Activated CD8-positive, alpha-beta memory T cell treated with anti-CD3 and anti-CD28 coated beads, Interleukin-2, amount 50 U/mL, for 1 hour (primary cell): Measurements from ENCODE around the gene IL4R.
"Not testable (repeated sequence)": the region's sequence is repeated elsewhere in the genome, so short reads cannot be mapped to it uniquely, and the experiment has no call there.

Source experiments
- DNase-seq: peaks from one replicate; pipeline ENCODE4 v3.0.0-alpha.2; 2020; ENCODE audit errors: extremely low read depth

Gene IL4R

DNA sequence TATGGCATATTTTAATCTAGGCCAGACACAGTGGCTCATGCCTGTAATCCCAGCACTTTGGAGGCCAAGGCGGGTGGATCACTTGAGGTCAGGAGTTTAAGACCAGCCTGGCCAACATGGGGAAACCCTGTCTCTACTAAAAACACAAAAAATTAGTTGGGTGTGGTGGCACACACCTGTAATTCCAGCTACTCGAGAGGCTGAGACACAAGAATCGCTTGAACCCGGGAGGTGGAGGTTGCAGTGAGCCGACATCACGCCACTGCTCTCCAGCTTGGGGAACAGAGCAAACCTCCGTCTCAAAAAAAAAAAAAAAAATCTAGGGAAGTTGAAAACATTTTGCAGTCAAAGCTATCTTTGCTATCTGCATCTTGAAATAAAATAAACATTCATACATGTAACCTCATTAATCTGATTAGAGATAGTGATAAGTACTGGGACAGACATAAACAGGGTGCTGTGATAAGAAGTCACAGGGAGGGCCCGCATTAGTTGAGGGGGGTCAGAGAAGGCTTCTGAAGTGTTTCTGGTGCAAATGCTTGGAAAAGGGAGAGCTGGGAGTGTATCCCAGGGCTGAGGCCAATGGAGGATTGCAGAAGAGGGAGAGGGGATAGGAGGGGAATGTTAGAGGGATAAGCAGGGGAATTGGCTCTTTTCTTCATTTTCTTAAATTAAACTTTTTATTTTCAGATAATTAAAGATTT lies 15.8 kb downstream of the IL4R start:
- not testable (repeated sequence) for DNase-seq

DNA sequence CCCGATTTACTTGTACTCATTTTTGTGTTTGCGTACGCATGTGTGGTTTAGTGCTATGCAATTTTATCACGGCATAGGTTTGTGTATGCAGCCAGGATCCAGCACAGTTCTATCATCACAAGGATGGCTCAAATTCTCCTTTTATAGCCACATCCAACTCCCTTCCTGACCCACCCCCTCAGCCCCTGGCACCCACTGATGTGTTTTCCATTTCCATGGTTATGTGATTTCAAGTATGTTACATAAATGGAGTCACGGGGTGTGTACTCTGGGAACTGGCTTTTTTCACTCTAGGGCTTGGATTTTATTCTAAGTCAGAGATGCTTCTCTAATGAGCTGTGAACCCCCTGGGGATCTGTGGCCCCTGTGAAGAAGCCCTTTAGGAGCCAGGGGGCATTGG lies 16.8 kb downstream of the IL4R start:
- DNase-seq = no peak

DNA sequence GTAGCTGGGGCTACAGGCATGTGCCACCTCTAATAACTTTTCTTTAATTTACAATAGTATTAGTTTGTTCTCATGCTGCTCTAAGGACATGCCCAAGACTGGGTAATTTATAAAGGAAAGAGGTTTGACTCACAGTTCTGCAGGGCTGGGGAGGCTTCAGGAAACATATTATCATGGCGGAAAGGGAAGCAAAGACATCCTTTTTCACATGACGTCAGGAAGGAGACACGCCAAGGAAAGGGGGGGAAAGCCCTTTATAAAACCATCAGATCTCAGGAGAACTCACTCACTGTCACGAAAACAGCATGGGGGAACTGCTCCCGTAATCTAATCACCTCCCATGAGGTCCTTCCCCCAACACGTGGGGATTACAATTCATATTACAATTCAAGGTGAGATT lies 18.3 kb downstream of the IL4R start:
- no peak for DNase-seq

DNA sequence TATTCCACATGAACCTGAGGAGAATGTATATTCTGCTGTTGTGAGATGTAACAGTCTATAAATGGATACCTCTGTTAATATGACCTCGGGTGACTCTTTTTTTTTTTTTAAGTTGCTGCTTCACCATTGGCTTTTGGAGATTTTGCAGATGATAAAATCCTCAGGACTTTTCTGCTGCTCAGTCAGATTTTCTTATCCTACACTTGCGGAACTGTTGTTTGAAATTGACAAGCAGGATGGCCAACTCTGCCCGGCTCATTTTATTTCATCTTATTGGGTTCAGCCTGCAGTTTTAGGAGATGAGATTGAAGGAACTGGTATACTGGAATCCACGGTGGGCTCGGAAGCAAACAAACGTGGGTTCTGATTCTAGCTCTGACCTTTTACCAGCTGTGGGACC lies 19.3 kb downstream of the IL4R start:
- DNase-seq = no peak

DNA sequence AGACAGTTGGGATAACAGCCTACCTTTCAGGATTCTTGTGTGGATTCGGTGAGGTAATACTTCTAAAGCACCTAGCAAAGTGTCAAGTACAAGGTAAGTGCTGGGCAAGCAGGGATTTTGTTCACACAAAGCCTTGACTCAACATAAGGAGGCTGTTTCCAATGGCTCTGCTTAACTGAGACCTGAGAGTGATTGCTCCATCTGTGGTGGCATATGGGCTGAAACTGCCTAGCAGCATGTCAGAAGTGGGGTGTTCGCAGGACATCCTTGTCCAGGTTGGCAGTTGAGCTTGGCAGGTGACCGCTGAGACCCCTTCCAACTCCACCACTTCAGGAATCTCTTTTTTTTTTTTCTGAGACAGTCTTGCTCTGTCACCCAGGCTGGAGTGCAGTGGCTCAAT lies 19.8 kb downstream of the IL4R start:
- no peak for DNase-seq

DNA sequence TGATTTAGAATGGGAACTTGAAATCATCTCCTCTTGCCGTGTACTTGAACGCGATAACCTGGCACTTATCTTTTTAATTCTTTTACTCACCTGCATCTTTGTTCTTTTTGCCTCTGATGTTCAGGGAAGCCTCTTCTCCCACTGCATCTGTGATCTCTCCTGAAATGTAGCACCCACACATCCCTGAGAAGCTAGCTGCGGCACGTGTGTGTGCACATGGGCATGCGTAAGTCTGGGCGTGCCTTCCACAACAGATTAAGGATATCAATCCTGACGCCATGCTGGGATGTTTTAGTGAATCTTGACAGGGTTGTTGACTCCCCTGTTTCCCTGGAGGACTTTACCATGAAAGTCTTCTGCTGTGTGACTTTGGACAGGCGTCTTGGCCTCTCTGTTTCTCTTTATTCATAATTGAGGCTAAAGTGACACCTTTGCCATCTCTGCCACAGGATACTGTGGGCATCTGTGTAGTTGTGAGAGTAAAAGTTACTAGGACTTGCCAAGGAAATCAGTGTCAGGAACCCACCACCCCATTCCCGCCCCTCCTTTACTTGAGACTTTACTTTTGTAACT lies 20.5 kb downstream of the IL4R start:
- no peak for DNase-seq

DNA sequence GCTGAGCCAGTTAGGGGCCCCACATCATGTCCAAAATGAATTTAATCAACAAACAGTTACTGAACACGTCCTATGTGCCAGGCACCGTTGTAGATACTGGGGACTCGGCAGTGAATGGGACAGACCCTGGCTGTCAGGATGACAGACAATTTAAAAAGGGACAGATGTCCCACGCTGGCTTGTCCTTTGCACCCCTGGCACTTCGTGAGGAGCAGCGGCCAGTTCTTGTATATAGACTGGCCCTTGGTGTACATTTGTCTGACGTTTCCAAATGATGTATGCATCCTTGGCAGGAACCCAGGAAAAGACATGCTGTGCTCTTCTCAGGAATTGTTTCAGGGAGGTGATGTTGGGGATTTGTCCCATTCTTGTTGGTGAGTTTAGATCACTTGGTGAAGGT lies 21.1 kb downstream of the IL4R start:
- DNase-seq = no peak

DNA sequence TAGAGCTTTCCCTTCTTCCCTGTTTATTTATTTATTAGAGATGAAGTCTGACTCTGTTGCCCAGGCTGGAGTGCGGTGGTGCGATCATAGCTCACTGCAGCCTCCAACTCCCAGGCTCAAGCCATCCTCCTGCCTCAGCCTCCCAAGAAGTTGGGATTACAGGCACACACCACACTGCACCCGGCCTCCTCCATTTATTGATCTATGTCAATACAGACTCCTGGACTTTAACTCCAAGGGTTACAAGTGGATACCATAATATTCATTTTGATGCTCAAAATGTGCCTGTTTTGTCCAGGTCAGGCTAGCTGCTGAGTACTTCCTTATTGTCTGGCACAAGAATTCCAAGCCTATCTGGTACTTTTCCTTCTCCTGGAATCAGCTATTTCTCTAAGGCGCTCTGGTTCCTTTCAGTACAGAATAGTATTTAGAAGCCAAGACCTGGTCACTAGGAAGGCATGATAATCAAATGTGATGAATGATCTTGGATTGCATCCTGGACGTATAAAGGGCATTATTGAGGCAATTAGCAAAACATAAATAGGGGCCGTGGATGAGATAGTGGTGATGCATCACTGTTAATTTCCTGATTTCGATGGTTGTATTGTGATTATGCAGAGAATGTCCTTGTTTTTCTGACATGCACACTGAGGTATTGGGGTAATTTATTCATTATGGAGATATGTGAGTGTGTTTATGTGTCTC lies 21.7 kb downstream of the IL4R start:
- no peak for DNase-seq

DNA sequence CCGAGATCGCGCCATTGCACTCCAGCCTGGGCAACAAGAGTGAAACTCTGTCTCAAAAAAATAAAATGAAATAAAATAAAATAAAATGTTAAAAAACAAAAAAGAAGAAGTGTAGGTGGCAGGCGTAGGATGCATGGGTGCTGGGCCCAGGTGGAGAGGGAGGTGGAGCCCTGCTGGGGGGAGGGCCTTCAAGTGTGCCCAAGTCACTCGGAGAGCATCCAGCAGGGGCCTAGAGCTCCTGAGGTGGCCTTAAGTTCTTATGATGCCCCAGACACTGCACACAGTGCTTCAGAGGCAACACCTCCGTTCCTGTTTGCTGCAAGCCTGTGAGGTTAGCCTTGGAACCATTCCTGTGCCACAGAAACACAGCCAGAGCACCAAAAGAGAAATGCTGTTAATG lies 23.2 kb downstream of the IL4R start:
- no peak for DNase-seq

DNA sequence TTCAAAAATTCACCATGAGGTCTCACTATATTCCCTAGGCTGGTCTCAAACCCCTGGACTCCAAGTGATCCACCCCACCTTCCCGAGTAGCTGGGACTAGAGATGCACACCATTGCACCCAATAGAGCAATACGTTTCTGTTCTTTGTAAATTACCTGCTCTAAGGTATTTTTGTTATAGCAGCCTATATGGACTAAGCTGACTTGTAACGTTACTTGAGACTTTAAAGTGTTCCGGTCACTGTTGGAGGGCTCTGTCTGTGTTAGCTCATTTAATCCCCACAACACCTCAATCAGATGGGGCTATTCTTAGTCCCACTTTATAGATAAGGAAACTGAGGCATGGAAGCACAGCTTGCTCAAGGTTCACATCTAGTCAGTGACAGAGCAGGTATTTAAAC lies 25.4 kb downstream of the IL4R start:
- DNase-seq = no peak

DNA sequence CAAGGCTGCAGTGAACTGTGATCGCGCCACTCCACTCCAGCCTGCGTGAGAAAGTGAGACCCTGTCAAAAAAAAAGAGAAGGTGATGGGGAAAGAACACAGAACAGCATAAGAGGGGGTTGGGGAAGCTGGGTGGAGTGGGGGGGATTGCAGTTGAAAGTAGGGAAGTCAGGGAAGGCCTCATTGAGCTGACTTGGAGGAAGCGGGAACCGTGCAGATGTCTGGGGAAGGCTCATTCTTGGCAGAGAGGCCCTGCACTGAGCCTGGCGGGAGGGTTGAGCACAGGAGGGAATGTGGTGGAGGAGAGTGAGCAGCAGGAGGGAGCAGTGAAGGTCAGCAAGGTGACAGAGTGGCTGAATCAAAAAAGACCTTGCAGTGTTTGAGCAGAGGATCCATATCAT lies 26.9 kb downstream of the IL4R start:
- no peak for DNase-seq

DNA sequence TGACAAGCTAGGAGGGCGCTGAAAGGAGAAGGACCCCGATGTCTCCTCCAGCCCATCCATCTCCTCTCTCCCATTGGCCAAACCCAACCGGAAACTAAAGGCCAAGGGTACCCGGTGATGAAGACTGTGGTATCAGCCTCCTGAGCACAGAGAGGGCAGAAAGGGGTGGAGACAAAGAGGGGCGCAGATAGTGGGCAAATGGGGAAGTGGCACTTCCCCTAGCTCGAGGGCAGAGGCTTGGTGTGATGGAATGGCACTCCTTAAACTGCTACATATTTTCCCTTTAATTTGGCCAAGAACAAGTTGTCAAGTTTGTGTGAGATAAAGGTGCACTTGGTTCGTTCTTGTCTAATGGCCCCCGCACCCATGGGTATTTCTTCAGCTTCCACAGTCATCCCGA lies 27.8 kb downstream of the IL4R start:
- no peak for DNase-seq

DNA sequence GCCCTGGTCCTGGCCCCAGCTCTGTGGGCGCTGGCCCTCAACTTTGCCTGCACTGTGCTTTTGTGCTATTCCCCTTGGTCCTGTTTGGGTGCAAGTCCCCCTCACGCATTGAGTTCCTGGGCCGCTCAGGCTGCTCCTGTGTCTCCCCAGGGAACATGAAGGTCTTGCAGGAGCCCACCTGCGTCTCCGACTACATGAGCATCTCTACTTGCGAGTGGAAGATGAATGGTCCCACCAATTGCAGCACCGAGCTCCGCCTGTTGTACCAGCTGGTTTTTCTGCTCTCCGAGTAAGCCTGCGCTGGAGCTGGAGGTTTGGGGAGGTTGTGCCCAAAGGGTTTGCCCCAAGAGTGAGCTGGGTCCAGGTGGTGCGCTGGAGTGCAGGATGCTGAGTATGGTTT lies 28.2 kb downstream of the IL4R start:
- no peak for DNase-seq

DNA sequence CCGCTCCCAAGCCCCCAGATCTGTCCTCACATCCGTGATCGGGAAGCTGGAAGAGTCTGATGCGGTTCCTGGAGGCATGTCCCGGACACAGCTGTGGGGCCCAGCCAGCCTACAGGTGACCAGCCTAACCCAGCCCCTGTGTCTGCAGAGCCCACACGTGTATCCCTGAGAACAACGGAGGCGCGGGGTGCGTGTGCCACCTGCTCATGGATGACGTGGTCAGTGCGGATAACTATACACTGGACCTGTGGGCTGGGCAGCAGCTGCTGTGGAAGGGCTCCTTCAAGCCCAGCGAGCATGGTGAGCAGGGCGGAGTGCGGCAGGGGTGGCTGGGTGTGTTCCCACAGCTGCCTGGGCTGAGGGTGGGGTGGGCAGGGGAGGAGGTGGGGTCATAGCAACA lies 30.9 kb downstream of the IL4R start:
- no peak for DNase-seq

DNA sequence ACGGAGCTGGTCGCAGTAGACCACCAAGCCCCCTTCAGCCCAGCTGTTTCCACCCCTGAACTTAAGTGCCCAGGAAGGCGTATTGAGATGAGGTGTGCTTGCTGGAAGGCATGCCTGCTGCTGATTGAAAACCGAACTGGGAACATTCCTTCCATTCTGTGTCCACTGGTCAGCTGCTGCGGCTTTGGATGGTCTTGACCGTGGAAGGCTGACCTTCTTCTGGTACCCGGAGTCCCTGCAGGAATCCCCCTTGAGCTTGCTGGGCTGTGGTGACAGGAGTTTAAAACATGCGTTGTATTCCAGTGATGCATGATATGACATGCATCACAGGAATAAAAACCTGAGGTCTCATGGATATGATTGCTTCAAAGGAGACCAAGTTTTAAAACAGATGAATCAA lies 31.4 kb downstream of the IL4R start:
- no peak for DNase-seq

DNA sequence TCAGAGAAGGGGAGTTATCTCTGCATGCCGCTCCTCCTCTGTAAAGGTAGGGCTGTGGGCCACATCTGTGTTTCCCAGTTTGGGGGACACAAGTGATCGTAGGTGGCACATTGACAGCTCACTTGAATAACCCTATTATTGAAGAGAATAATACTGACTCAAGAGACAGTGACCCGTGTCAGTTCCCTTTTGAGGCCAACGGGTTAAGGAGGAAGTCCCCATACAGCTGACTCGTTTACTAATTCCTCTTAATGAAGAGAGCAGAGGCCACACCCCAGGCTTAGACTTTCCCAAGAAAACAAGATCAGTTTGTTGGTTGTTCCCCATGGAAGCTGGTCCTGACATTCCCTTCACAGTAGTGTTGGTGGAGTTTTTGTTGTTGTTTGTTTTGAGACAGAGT lies 33.0 kb downstream of the IL4R start:
- DNase-seq = no peak

DNA sequence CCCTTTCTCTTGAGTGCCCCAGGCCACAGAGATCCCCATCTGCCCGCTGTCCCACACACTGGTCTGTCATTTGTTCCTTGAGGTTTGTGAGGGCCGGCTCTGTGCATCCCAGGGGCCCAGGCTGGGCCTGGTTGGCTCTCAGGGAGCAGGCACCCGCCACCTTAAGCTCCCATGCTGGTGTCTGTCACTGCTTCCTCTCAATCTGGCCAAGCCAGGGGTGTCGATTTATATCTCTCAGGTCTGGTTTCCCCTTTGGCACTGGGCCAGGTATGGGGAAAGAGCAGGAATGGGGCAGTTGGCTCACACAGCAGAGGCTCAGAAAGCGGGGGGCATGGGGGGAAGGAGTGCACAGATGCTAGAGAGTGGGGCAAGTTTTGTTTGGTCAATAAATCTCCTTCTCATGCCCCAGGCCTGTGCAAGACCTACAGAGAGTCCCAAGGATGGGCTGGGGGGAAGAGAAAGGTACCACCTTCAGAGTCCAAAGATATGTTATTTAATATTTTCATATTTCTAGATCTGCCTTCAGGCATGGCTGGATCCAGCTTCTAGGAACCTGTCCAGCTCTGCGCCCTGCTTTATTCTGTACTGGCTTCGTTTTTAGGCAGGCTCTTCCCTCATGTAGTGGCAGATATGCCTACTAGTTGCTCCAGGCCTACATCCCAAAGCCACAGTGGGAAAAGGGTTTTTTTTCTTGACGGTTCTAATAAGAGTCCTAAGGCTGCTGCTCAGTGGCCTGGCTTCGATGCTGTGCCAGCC lies 34.3 kb downstream of the IL4R start:
- DNase-seq = no peak

DNA sequence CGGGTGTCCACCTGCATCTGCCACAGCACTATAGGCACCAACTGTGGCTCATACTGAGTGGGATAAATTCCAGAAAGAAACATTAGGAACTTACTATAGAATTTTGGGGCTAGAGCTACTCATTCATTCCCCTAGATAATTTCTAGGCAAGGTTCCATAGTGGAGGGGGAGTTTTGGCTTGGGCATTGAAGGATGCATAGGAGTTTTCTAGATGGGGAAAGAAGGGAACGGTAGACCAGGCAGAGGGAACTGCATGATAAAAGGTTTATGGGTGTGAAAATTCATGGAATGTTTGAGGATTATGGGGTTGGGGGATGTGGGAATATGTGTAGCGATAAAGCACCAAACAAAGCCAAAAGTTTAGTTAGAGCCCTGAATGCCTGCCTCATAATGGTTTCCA lies 35.5 kb downstream of the IL4R start:
- no peak for DNase-seq

DNA sequence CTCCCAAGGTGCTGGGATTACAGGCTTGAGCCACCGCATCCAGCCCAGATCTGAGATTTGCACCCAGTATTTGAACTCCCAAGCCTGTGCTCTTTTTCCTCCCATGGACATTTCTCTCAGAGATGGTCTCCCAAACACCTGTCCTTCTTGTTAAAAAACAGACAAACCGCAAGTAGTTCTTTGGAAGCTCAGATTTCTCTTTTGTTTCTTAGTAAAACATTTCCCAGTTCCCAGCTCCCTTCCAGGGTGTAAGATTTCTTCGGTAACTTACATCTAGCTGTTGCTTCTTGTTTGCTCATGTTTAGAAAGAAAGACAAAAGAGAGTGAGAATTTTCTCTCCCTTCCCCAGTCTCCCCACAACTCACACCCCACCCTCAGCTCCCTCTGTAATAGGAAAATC lies 36.2 kb downstream of the IL4R start:
- no peak for DNase-seq

DNA sequence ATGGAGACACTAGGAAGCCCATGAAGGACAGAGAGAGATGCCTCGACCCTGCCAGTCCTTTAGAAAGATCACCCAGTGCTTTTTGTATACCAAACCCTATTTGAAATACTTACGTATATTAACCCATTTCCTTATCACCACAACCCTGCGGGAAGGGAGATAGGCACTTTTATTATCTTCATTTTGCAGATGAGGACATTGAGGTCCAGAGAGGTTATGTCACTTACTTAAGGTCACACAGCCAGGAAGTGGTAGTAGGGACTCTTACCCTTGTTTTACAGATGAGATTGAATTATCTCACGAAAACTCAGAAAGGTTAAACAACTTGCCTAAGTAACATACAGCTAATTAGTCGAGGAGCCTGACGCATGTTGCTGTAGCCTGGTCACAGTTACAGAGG lies 38.2 kb downstream of the IL4R start:
- no peak for DNase-seq

DNA sequence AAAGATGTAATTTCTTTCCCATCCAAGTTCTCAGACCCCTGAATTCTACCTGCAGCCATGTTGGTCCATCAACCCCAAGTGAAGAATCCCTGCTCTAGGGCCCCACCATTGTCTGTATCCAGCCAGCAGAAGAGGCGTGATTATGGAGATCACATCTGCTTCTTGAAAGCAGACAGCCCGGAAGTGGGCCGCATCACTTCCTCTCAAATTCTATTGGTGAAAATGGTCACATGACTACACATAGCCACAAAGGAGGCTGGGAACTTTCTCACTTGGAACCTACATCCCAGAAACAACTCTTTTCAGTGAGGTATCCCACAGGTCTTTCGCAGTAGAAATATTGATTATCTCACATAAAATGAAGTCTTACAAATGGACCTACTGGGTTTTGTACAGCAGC lies 40.1 kb downstream of the IL4R start:
- DNase-seq = no peak

DNA sequence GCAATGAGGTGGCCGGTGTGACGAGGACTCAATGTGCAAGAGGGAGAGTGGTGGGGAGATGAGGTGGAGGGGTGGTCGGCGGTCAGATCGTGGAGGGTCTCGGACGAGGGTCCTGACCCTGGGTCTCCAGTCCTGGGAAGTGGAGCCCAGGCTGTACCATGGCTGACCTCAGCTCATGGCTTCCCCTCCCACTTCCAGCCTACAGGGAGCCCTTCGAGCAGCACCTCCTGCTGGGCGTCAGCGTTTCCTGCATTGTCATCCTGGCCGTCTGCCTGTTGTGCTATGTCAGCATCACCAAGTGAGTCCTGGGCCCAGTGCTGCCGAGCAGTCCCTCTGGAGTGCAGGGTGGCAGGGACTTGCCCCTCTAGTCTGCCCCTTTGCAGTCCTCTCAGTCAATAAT lies 41.8 kb downstream of the IL4R start:
- no peak for DNase-seq

DNA sequence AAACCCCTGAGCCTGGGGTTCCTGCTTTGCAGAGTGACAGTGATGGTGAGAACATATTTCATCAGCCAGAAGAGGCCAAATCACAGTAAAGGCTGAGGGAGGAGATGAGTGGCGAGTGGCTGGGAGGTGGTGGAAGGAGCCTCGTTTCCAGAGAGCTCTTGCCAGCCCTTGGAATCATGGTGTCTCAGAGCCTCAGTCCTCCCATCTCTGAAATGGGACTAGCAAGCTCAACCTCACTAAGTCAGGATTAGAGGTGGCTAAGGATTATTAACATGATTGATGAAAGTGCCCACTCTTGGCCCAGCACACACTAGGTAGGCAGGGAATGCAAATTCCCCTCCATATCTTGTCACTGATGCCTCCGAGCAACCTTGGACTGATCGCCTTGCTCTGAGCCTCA lies 43.0 kb downstream of the IL4R start:
- no peak for DNase-seq
